Suppressor macrophage treated with lipopolysaccharide for 1 hour (primary cell): ENCODE results near the gene MRPL17.
A peak's percentile ranks its signal among the peaks of the same experiment; 100 is the strongest.
"Not testable (repeated sequence)": the region's sequence is repeated elsewhere in the genome, so short reads cannot be mapped to it uniquely, and the experiment has no call there.

ENCODE experiments used
- DNase-seq, 3 donors: peaks; one replicate each; pipeline ENCODE4 v3.0.0-alpha.2; 2020 to 2022

The MRPL17 gene

GRCh38 chr11:6682936-6683861 is at the start of gene MRPL17:
MRPL17 (minus strand) TSS chr11:6683340; CDS start chr11:6683296, 44 bp downstream.
- peak; percentile 99 to 100 (median 100) for DNase-seq

GRCh38 chr11:6727971-6728760 is 45.0 kb upstream of the MRPL17 start:
- DNase-seq: no peak

- DNase-seq: no peak
These were observed 42.3 kb upstream of the MRPL17 start for GRCh38 chr11:6725386-6725896.

- DNase-seq: no peak
These were observed 40.9 kb upstream of the MRPL17 start for GRCh38 chr11:6724013-6724412.

- DNase-seq: no peak
These were observed 38.2 kb upstream of the MRPL17 start for GRCh38 chr11:6721343-6721742.

GRCh38 chr11:6719576-6719975 is 36.4 kb upstream of the MRPL17 start:
- DNase-seq: no peak

GRCh38 chr11:6717426-6717825 is 34.3 kb upstream of the MRPL17 start:
- peak; percentile 21 to 53 (median 36) for DNase-seq

- DNase-seq: peak; percentile 30 to 41 (median 38)
These were observed 28.4 kb upstream of the MRPL17 start for GRCh38 chr11:6711552-6711951.

- DNase-seq: peak in 2 of 3 donors; percentile 24 to 35
These were observed 25.7 kb upstream of the MRPL17 start for GRCh38 chr11:6708876-6709275.

GRCh38 chr11:6705905-6706535 is 22.9 kb upstream of the MRPL17 start:
- DNase-seq: peak; percentile 70 to 81 (median 76)

GRCh38 chr11:6703247-6704063 is 20.3 kb upstream of the MRPL17 start:
- peak; percentile 86 to 91 (median 89) for DNase-seq

- DNase-seq: not testable (repeated sequence)
These were observed 18.8 kb upstream of the MRPL17 start for GRCh38 chr11:6701955-6702354.

GRCh38 chr11:6695377-6695776 is 12.2 kb upstream of the MRPL17 start:
- peak; percentile 38 to 57 (median 38) for DNase-seq

GRCh38 chr11:6694229-6694535 is 11.0 kb upstream of the MRPL17 start:
- no peak for DNase-seq

GRCh38 chr11:6693342-6694228 is 10.4 kb upstream of the MRPL17 start:
- DNase-seq: peak; percentile 88 to 94 (median 89)

GRCh38 chr11:6692128-6692527 is 9.0 kb upstream of the MRPL17 start:
- DNase-seq: no peak

GRCh38 chr11:6690431-6691132 is 7.4 kb upstream of the MRPL17 start:
- not testable (repeated sequence) for DNase-seq

- no peak for DNase-seq
These were observed 4.7 kb upstream of the MRPL17 start for GRCh38 chr11:6687876-6688275.

- DNase-seq: no peak
These were observed 2.9 kb upstream of the MRPL17 start for GRCh38 chr11:6686006-6686405.

- DNase-seq: not testable (repeated sequence)
These were observed 928 bp upstream of the MRPL17 start for GRCh38 chr11:6684068-6684467.

- peak in 1 of 3 donors; percentile 27 for DNase-seq
These were observed 577 bp downstream of the MRPL17 start for GRCh38 chr11:6682591-6682935.
